ENCODE results near the gene IFNL1.
"Not testable (repeated sequence)": the region's sequence is repeated elsewhere in the genome, so short reads cannot be mapped to it uniquely, and the experiment has no call there.

Gene IFNL1

DNA sequence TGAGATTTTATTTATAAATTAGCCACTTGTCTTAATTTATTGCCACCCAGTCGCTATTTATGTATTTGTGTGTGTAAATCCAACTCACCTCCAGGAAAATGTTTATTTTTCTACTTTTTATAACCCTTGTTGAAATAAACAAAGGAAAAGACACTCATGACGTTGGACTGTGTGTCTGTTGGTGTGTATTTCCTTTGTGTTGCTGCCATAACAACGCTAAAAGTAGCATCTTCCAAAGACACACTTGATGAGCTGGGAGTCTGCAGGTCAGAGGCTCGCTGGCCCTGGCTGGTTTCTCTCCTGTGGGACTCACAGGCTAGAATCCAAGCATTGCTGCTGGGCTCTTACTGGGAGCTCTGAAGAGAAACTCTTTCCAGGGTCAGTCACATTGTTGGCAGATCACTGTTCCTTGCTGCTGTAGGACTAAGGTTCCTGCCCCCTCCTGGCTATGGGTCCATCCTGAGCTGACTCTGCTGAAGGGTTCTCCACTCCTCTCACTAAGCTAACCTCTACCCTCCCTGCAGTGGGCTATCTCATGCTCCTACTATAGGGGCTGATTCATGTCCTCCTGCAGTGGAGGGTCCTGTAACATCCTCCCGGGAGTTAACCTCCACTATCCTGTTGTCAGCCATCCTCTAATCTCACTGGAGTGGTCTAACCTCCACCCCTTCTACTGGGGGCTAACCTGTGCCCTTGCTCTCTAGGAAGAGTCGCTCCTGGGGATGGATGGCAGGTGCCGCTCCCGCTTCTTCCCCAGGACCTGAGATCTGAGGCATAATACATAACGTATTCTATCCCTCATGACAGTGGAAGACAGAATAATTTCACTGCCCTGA lies 26.0 kb upstream of the IFNL1 start:
- DNase-seq (ENCODE audit: low read depth in 4 of 4, low spot score in 1 of 4), result no peak

DNA sequence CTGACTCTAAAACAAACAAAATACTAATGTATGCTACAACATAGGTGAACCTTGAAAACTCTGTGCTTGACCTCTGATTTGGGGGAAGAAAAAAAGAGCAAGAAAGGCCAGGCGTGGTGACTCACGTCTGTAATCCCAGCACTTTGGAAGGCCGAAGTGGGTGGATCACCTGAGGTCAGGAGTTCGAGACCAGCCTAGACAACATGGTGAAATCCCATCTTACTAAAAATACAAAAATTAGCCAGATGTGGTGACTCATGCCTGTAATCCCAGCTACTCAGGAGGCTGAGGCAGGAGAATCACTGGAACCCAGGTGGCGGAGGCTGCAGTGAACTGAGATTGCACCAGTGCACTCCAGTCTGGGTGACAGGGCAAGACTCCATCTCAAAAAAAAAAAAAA lies 22.3 kb upstream of the IFNL1 start:
- DNase-seq (ENCODE audit: low read depth in 4 of 4, low spot score in 1 of 4), result not testable (repeated sequence)

DNA sequence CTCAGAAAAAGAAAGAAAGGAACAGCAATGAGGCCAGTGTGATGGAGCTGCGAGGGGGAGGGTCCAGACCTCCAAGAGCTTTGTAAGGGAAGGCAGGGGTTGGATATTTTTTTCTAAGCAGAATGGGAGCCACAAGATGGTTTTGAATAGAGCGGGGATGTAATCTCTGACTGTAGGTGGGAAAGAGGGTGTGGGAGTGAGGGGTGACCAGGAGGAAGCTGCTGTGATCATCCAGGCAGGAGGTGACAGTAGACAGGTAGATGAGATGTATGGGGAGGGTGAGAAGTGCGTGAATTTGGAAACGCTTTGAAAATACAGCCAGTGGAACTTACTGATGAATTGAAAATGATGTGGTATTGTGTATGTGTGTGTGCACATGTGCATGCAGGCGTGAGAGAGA lies 20.6 kb upstream of the IFNL1 start:
- DNase-seq (ENCODE audit: low read depth in 4 of 4, low spot score in 1 of 4), result no peak

DNA sequence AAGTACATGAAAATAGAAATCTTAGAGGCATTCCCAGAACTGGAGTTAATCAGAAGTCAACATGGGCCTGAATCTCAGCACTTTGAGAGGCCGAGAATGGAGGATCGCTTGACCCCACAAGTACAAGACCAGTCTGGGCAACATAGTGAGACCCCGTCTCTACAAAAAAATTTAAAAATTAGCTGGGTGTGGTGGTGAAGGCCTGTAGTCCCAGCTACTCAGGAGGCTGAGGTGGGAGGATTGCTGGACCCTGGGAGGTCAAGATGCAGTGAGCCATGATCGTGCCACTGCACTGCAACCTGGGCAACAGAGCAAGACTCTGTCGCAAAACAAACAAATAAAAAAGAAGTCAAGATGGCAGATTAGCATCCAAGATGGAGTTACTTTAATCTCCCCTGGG lies 19.5 kb upstream of the IFNL1 start:
- no peak for DNase-seq (ENCODE audit: low read depth in 4 of 4, low spot score in 1 of 4)

DNA sequence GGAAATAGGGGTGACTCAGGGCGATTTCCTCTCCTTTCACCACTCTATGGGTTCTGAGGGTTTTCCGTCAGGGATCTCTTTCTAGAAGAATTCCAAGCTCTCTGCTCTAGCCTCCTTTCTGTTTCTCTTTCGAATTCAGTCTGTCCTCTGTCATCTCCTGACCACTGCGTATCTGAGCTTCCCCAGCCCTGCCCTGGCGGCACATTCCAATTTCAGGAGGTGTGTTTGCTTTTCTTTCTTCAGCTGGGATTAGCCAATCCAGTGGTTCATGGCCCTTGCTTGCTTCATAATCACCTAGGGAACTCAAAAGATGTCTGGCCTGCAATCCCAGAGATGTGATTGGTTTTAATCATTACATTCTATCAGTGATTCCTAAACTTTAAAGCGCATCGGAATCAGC lies 18.6 kb upstream of the IFNL1 start:
- no peak for DNase-seq (ENCODE audit: low read depth in 4 of 4, low spot score in 1 of 4)

DNA sequence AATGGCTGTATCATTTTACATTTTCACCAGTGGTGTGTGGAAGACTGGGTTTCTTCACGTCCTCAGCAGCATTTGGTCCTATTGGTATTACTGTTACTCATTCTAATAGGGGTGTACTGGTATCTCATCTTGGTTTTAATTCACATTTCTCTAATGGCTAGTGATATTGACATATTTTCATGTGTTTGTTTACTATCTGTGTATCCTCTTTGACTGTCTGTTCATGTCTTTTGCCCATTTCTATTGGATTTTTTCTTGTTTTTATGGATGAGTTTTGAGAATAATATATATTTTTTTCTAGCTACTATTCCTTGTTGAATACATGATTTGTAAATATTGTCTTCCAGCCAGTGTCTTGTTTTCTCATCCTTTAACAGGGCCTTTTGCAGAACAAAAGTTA lies 14.2 kb upstream of the IFNL1 start:
- DNase-seq (ENCODE audit: low read depth in 4 of 4, low spot score in 1 of 4), result no peak

DNA sequence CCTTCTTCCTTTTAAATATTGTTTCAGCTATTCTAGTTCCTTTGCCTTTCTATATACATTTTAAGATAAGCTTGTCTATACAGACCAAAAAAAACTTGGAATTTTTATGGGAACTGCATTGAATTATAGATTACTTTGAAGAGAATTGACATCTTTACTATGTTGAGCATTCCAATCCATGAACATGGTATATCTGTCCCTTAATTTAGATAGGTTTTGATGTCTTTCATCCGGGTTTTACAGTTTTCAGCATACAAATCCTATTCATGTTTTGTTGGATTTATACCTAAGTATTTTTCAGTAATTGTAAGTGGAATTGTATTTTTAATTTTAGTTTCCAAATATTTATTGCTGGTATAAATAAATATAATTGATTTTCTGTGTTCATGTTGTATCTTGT lies 12.2 kb upstream of the IFNL1 start:
- DNase-seq (ENCODE audit: low read depth in 4 of 4, low spot score in 1 of 4), result no peak

DNA sequence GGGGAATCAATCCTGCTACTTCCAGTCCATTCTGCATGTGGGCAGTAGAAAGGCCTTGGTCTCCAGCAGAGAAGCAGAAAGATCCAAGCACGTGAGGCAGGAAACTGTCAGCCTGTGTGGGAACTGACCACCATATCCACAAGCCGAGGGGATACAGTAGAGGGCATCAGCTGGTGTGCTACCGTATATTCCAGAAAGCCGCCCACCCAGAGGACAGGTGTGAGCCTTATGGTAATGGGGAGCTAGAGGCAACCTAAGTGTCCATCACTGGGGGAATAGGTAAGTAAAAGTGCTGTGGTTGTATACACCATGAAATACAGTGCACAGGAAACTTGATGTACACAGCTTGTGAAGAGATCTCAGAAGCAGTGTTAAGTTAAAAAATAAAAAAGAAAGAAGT lies 2.8 kb upstream of the IFNL1 start:
- DNase-seq (ENCODE audit: low read depth in 4 of 4, low spot score in 1 of 4), result no peak

DNA sequence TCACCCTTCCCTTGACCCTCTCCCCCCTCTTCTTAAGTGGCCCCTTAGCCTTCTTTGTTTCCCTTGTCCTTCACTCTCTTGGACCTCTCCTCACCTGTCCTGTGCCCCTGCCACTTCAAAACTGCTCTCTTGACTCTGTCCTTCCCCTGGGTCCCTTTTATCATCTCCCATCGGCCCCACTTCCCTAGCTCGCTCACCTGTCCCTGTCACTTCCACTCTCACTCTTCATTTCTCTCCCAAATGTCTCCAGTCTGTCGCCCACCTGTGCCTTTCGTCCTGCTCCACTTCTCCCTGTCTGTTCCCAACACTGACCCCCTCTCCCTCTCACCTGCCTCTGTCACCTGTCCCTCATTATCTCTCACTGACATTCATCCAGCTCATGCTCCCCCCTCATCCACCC lies 699 bp downstream of the IFNL1 start:
- no peak for DNase-seq (ENCODE audit: low read depth in 4 of 4, low spot score in 1 of 4)

DNA sequence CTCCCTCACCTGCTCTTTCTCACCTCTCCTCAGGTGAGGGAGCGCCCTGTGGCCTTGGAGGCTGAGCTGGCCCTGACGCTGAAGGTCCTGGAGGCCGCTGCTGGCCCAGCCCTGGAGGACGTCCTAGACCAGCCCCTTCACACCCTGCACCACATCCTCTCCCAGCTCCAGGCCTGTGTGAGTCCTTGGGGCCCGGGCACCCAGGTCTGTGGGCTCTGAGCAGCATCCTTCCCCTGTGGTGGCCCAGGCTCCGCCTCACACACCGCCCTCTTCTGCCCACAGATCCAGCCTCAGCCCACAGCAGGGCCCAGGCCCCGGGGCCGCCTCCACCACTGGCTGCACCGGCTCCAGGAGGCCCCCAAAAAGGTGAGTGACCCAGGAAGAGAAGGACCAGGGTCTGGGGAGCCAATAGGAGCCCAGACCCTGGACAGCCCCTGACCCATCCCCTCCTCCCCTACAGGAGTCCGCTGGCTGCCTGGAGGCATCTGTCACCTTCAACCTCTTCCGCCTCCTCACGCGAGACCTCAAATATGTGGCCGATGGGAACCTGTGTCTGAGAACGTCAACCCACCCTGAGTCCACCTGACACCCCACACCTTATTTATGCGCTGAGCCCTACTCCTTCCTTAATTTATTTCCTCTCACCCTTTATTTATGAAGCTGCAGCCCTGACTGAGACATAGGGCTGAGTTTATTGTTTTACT lies 1.9 kb downstream of the IFNL1 start:
- no peak for DNase-seq (ENCODE audit: low read depth in 4 of 4, low spot score in 1 of 4)

DNA sequence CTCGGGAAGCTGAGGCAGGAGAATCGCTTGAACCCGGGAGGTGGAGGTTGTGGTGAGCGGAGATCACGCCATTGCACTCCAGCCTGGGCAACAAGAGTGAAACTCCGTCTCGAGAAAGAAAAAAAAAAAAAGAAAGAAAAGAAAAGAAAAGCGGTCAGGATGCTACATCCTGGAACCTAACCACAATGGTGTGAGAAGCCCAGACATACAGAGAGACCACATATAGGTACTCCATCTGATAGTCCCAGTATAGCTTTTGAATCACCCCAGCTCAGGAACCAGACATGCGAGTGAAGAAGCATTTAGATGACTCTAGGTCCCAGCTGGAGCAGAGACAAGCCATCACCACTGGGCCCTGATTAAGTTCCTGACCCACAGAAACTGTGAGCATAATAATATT lies 3.2 kb downstream of the IFNL1 start:
- DNase-seq (ENCODE audit: low read depth in 4 of 4, low spot score in 1 of 4), result no peak

DNA sequence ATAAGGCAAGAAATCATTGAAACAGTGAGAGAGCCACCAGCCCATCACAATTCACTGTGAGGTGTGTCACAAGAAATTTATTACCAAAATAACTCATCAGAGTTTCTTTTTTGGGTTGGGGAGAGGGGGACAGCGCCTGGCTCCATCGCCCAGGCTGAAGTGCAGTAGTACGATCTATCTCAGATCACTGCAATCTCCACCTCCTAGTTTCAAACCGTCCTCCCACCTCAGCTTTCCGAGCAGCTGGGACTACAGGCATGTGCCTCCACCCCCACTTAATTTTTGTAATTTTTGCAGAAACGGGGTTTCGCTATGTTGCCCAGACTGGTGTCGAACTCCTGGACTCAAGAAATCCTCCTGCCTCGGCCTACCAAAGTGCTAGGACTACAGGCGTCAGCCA lies 3.6 kb downstream of the IFNL1 start:
- no peak for DNase-seq (ENCODE audit: low read depth in 4 of 4, low spot score in 1 of 4)

DNA sequence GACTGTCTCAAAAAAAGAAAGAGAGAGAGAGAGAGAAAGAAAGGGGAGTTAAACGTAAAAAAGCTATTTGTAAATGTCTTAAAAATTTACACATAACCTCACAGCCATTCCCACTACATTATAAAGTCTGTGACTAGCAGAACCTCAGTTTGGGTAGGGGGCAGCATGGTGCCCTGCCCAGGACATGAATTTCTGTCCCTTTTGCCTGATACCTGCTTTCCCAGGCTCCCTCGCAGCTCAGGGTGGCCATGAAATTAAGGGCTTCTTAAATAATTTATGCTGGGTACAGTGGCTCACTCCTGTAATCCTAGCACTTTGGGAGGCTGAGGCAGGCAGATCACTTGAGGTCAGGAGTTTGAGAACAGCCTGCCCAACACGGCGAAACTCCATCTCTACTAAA lies 4.8 kb downstream of the IFNL1 start:
- DNase-seq (ENCODE audit: low read depth in 4 of 4, low spot score in 1 of 4), result no peak

DNA sequence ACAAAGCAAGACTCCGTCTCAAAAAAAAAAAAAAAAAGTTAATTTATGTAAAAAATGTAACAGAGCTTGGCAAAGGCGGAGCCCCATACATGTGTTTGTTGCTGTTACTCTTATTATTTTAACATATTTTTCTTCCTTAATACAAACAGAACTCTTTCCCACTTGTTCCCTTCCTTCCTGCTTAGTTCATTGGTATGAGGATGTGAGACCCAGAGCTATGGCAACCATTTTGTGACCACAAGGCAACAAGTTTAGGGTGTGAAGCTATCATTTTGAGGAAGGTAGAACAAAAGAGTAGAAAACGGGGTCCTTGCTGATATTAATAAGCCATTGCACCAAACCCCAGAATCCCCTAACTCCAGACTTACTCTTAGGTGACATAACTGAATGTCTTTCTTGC lies 5.4 kb downstream of the IFNL1 start:
- no peak for DNase-seq (ENCODE audit: low read depth in 4 of 4, low spot score in 1 of 4)

DNA sequence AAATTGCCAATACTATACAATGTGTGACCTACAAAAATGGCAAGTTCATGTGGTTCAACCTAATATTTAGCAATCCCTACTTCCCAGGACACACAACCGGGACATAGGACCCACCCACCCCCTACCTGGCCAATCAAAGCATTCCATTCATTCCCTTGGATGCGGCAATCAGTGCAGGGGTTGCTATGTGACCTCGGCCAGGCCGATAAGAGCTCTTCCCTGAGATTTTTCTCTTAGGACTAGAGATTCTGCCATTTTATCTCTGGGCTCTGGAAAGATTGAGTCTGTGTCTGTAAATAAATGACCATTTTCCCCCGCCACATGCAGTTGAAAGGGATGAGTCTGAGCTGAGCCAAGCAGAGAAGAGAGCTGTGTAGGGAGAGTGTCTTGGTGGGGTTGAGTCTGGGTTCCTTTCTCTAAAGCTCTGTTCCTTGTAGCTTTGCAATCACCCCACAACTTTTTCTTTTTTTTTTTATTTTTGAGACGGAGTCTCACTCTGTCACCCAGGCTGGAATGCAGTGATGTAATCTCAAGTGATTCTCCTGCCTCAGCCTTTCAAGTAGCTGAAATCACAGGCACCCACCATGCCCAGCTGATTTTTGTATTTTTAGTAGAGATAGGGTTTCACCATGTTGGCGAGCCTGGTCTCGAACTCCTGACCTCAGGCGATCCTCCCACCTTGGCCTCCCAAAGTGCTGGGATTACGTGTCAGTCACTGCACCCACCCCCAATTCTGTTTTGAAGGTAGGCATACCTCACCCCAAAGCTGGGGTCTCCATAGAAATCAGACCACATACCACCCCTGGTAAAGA lies 7.4 kb downstream of the IFNL1 start:
- no peak for DNase-seq (ENCODE audit: low read depth in 4 of 4, low spot score in 1 of 4)

DNA sequence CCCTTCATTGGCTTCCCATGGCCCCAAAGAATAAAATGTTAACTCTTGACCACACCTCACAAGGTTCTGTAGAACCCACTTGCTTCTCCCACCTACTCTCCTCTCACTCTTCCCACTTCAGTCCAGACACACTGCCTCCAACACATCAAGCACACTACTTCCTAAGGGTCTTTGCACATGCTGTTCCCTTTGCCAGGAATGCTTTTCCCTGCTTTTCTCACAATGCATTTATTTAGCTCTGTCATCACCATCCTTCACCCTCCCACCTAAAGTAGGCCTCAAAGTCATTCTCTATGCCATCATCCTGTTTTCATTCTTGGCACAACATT lies 7.9 kb downstream of the IFNL1 start:
- no peak for DNase-seq (ENCODE audit: low read depth in 4 of 4, low spot score in 1 of 4)

DNA sequence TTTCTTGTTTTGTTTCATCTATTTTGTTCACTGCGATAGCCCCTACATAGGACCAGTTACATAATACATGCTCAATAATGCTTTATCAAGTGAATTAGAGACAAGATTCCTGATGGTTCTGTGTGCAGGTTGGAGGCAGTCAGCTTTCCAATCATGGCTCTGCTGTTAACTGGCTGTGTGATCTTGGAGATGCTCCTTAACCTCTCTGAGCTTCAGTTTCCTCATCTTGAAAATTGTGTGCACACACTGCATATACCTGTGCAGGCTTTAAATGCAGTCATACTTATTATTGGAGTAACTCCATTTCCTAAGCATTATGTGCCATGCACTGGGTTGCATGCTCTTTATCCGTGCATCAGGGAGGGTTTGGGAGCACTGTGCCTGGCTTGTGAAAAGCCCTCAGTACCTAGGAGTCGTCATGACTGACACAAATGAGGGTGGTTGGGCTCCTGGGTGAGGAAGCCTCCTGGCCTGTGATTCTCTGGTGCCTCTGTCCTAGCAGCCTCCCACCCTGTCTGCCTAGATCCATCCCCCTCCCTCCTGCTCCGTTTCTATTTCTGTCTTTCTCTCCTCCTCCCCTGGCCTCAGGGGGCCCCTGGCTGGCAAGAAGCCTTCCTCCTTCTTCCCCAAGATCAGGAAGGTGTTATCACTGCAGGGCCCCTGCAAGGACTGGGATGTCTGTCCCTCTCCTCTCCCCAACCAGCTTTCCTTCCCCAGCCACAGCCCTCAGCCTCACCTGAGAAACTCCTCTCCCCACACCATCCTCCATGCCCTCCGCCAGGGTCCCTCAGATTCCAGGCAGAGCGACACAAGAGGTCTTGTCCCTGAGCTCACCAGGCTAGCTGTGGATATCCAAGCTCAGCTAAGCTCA lies 8.7 kb downstream of the IFNL1 start:
- no peak for DNase-seq (ENCODE audit: low read depth in 4 of 4, low spot score in 1 of 4)

DNA sequence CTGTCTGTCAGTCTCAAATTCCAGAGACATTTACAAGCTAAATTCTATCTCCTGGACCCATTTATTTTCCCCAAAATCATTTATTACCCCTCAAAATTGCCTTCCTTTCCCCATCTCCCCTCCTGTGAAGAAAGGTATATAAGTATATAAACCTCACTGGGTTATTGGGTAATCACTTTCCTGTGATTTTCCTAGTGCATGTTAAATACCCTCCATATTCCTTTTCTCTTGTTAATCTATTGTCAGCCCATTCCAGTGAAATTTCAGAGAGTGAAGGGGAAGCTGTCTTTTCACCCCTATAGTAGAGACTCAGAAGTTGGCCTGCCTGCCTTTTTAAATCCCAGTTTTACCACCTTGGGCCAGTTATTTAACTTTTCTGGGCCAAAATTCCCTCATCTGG lies 9.9 kb downstream of the IFNL1 start:
- no peak for DNase-seq (ENCODE audit: low read depth in 4 of 4, low spot score in 1 of 4)

DNA sequence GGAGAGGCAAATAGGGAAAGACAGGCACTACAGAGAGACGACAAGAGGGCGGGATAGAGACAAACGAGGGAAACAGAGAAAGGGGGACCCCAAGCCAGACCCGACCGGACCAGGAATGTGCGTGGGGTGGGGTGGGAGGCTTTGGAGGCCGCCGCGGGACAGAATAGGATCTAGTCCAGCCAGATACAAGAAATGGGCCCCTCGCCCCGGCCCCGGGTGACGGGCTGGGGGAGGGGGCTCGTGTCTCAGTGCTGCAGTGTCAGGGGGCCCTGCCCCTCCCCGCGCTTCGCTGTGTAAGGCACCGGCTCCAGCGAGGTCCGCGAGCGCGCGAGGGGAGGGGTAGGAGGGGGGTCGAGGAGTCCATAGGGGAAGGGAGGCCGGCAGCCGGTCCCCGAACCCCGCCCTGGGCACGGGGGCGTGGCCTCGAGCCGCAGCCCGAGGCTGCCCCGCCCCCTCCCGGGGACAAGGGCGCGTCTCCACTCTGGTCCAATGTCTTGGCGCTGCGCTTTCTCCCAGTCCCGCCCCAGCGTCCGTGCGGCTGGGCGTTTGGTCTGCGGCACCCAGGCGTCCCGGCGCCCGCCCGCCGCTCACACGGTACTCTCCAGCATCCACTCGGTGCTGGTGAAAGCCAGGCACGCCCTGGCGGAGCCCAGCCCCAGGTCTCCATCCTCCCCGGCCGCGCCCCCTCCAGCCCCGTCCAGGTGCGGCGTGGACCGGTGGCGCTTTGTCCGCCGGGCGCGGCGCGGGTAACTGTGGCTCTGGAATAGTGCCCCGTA lies 11.0 kb downstream of the IFNL1 start:
- no peak for DNase-seq (ENCODE audit: low read depth in 4 of 4, low spot score in 1 of 4)

DNA sequence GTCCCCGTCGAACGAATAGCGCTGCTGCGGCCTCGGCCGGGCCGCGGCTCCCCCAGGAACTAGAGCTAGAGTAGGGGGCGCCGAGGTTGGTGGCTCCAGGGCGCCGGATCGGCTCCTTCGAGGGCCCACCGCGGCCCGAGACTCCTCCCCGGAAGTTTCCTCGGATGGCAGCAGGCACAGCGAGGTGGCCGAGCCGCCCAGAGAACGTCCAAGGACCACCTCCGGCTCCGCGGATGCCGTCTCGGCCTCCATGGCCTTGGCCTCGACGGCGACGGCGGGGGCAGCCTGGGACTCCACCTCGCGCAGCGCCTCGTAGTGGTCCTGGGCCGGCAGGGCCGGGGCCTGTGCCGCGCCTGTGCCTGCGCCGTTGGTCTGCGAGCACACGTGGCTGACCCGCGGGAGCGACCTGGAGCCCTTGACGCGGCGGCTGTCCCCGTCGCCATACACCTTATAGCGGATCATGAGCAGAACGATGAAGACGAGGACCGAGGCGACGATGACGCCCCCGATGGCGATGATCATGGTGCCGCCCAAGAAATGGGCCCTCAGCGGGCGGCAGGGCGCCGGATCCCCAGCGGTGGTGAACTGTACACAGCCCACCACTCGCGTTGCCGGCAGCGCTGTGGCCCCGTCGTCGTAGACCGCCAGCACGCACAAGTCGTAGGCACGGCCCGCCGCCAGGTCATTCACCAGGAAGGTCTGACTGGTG lies 11.8 kb downstream of the IFNL1 start:
- no peak for DNase-seq (ENCODE audit: low read depth in 4 of 4, low spot score in 1 of 4)
